ENCODE measurements around the gene SHOX. TPM values are rescaled to one million over a fixed set of nuclear protein-coding genes. Genes with fewer than 3 reads are reported as not detected.

Gene SHOX
- polyA plus RNA-seq, 2 of the 4 experiments (the other 2 are of a cell fraction) = not detected

- 34% methylated on average over 12 of the region's 13 CpGs for WGBS (ENCODE audit: missing lambda C conversion rate)
- TF ChIP-seq ESRRA (IDR thresholded peaks at IDR 0.05; ENCODE audit: borderline replicate concordance, low read length) = no peak
- no peak for TF ChIP-seq CHD2 (IDR thresholded peaks at IDR 0.05; ENCODE audit: low read length, partially characterized antibody)
- no peak for TF ChIP-seq ZNF302 (CRISPR knock-in tag; IDR thresholded peaks at IDR 0.05)
- TF ChIP-seq HOXB5 (CRISPR knock-in tag; IDR thresholded peaks at IDR 0.05) = no peak
- TF ChIP-seq RARB (CRISPR knock-in tag; IDR thresholded peaks at IDR 0.05) = no peak
- no peak for TF ChIP-seq GATA3 (IDR thresholded peaks at IDR 0.05; ENCODE audit: borderline replicate concordance)
- TF ChIP-seq HDAC2 (IDR thresholded peaks at IDR 0.05) = no peak
- TF ChIP-seq REST (IDR thresholded peaks at IDR 0.05) = no peak
- TF ChIP-seq TFCP2L1 (CRISPR knock-in tag; IDR thresholded peaks at IDR 0.05) = no peak
- TF ChIP-seq HEYL (CRISPR knock-in tag; IDR thresholded peaks at IDR 0.05) = no peak
- TF ChIP-seq ZC3H11A (IDR thresholded peaks at IDR 0.05) = no peak
- TF ChIP-seq MAX (IDR thresholded peaks at IDR 0.05) = no peak
- TF ChIP-seq PBX3 (IDR thresholded peaks at IDR 0.05) = no peak
- TF ChIP-seq RNF2 (IDR thresholded peaks at IDR 0.05; ENCODE audit: borderline replicate concordance, low read depth) = no peak
- no peaks in the 10 kb centered on the region for H3K4me1 ChIP-seq
- no peak overlapping the region for H3K4me3 ChIP-seq
- DNase-seq (ENCODE audit: low read depth in 1 of 2, low spot score in 1 of 2) = no peak
- H3K27ac ChIP-seq = no peak overlapping the region
- no peak for ATAC-seq
- no peaks in the 10 kb centered on the region for H3K9me3 ChIP-seq
- no peak overlapping the region for H3K4me2 ChIP-seq
- CTCF ChIA-PET = no interaction called here
- FAIRE-seq = no peak
- POLR2A ChIA-PET = no interaction called here
Observed at GRCh38 chrX:677376-677775, 46.8 kb downstream of the SHOX start.

- POLR2A ChIA-PET = no interaction called here
- no peak overlapping the region for H3K27ac ChIP-seq
- FAIRE-seq (peak; percentile 72), ATAC-seq (no peak), DNase-seq (ENCODE audit: low read depth in 1 of 2, low spot score in 1 of 2) (no peak)
- 64% methylated on average over 39 of the region's 39 CpGs for WGBS (ENCODE audit: missing lambda C conversion rate)
- no peaks in the 10 kb centered on the region for H3K9me3 ChIP-seq
- TF ChIP-seq HOXA7 (CRISPR knock-in tag; IDR thresholded peaks at IDR 0.05) (no peak), ELK1 (IDR thresholded peaks at IDR 0.05; ENCODE audit: low read depth, low read length) (no peak), HOXB13 (CRISPR knock-in tag; IDR thresholded peaks at IDR 0.05; ENCODE audit: low read depth) (no peak), REST (IDR thresholded peaks at IDR 0.05) (no peak), NR3C1 (IDR thresholded peaks at IDR 0.05) (no peak), TP53 (CRISPR knock-in tag; IDR thresholded peaks at IDR 0.05) (no peak), MYC (IDR thresholded peaks at IDR 0.05; ENCODE audit: borderline replicate concordance, low read length) (no peak), ESRRA (IDR thresholded peaks at IDR 0.05; ENCODE audit: borderline replicate concordance, low read length) (no peak), EHF (CRISPR knock-in tag; IDR thresholded peaks at IDR 0.05) (no peak)
- H3K4me3 ChIP-seq = no peak overlapping the region
- CTCF ChIA-PET = no interaction called here
- no peaks in the 10 kb centered on the region for H3K4me1 ChIP-seq
- no peak overlapping the region for H3K4me2 ChIP-seq
Observed at GRCh38 chrX:679291-679979, 48.8 kb downstream of the SHOX start.
